HG02943 (cell line): ENCODE data around the gene HSD17B14.
"Not testable (repeated sequence)": the region's sequence is repeated elsewhere in the genome, so short reads cannot be mapped to it uniquely, and the experiment has no call there.

Experiments
- ATAC-seq: cut with Tn5 transposase; IDR thresholded peaks from one replicate; pipeline ENCODE4 v1.9.1; 2021; ENCODE audit warnings: mild to moderate bottlenecking, low read depth, moderate library complexity; ENCODE audit not compliant: unreplicated experiment

Gene HSD17B14

DNA sequence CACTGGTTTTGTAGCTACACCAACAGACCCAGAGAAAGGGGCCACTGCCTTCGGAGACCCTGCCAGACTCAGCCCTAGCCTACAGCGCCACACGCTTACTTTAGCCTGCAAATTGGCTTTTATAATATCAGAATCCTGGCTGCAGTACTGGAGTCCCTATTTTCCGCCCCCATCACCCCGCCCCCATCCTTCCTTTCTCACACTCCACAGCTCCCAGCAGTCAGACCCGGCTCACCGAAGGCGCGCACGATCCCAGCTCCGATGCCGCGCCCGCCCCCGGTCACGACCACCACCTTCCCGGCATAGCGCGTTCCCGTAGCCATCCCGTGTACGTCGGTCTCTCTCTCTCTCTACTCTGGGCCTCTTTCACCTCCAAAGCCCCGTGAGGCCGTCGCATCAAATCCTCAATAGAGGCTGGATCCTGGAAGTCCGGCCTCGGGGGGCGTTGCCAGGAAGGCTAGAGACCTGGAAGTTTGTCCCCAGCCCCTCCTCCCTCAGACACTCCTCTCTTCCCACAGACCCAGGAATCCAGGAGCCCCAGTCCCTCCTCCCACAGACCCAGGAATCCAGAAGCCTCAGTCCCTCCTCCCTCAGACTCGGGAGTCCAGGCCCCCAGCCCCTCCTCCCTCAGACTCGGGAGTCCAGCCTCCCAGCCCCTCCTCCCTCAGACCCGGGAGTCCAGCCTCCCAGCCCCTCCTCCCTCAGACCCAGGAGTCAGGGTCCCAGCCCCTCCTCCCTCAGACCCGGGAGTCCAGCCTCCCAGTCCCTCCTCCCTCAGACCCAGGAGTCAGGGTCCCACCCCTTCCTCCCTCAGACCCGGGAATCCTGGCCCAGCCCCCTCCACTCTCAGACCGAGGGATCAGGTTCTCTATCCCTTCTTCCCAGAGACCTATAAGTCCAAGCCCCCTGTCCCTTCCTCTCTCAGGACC lies at the start of gene HSD17B14:
Gene HSD17B14 (minus strand): TSS at position 403 of the 929 bp plus-strand sequence. CDS start 80 bp downstream, at position 323.
- ATAC-seq, result no peak

DNA sequence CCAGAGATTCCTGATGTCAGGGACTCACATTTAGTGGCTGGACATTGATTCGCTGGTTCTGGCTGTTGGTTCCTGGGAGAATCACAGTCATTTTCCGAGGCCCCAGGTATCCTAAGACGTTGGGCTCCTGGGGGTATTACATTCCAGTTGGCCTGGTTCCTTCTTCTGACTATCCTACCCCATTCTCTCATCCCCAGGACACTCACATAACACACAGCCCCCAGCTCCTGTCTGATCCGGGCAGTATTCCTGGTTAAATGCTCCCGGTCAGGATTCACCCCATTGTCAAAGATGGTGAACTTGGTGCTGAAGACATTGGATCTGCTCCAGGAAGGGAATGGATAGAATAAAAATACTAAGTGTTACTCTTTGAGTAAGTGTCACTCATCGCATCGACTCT lies 47.4 kb upstream of the HSD17B14 start:
- ATAC-seq, result no peak

DNA sequence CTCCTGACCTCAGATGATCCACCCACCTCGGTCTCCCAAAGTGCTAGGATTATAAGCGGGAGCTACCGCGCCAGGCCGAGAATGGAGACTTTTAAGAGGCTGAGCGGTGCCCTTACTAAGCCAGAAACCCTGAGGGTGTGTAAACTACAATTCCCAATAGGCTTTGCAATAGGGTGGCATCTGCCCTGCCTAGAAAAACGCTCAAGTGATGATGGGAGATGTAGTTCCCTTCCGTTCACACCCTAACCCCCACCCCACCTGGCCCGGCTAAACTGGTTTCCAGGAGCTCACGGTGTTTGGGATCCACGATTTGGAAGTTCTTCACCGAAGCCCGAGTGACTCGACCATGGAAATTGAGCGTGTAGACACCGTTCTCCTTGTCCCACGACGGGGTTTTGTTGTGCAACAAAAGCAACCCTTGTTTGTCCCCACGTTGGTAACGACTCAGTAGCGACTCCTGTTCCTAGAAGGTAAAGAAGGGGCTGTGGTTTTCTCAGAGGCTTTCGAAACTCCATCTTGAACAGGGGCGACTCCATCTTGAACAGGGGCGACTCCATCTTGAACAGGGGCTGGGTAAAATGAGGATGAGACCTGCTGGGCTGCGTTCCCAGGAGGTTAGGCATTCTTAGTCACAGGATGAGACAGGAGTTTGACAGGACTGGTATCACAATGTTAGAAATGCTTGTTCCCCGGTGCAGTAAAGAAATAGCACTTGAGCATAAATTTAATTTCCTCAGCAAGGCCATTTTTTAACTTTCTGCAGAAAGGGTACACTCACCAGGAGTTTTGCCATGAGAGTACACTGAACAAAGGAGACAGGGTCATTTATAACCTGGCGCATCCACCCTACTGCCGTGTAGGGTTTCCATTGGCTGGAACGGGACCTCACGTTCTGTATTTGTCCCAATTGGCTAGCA lies 45.7 kb upstream of the HSD17B14 start:
- no peak for ATAC-seq

DNA sequence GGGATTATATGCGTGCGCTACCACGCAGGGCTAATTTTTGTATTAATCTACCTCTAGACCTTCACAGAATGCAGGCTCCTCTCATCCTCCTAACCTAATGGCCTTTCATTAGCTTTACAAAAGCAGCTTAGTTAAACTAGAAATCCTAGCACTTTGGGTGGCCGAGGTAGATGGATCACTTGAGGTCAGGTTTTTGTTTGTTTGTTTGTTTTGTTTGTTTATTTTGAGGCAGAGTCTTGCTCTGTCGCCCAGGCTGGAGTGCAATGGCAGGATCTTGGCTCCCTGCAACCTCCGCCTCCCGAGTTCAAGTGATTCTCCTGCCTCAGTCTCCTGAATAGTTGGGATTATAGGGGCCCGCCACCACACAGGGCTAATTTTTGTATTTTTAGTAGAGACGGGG lies 43.4 kb upstream of the HSD17B14 start:
- not testable (repeated sequence) for ATAC-seq

DNA sequence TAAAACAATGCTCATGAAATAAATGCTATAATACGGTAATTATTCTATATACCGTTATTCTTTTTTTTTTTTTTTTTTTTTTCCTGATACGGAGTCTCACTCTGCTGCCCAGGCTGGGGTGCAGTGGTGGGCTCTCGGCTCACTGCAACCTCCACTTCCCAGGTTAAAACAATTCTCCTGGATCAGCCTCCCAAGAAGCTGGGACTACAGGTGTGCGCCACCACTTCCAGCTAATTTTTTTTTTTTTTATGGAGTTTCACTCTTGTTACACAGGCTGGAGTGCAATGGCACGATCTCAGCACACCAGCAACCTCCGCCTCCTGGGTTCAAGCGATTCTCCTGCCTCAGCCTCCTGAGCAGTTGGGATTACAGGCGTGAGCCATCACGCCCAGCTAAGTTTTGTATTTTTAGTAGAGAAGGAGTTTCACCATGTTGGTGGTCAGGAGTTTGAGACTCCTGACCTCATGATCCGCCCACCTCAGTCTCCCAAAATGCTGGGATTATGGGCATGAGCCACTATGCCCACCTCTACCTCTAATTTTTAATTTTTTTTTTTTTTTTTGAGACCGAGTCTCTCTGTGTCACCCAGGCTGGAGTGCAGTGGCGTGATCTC lies 42.8 kb upstream of the HSD17B14 start:
- ATAC-seq, result no peak

DNA sequence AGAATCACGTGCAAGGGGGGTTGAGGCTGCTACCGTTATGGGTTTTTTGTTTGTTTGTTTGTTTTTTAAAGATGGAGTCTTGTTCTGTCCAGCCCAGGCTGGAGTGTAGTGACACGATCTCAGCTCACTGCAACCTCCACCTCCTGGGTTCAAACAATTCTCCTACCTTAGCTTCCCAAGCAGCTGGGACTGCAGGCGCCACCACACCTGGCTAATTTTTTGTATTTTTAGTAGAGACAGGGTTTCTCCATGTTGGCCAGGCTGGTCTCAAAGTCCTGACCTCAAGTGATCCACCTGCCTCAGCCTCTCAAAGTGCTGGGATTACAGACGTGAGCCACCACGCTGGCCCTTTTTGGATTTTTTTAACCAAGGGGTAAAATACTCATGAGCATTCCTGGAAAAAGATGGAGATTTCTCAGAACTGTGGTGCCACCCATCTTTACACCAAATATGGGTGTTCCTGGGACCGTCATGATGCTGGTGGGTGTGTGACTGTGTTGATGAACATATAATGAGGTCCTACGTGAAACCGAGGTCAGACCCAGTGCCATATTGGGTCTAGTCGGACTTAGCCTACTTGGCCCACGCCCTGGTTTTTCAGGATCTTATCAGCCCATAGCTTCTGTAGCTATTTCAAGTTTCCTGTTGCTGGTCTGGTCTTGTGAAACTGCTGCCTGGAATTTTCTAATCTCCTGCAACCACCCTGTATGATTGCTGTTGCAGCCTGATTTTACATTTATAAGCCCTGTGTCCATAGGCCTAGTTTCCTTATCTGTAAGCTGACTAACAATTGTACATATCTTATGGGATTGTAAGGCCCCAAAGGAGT lies 42.1 kb upstream of the HSD17B14 start:
- no peak for ATAC-seq

DNA sequence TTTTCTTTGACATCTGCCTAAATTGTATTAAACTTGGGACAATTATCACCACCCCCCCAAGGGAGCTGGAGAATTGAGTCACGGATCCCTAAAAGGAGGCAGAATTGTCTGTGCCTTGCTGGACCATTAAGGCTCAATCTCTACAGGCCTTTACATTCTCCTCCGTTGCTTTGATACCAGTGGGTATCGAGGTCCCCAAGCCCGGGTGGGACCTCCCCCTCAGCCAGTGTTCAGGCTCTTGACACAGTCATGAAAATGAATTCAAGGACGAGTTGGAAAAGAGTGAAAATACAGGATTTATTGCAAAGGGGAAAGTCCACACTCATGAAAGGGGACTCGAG lies 41.5 kb upstream of the HSD17B14 start:
- ATAC-seq, result no peak

DNA sequence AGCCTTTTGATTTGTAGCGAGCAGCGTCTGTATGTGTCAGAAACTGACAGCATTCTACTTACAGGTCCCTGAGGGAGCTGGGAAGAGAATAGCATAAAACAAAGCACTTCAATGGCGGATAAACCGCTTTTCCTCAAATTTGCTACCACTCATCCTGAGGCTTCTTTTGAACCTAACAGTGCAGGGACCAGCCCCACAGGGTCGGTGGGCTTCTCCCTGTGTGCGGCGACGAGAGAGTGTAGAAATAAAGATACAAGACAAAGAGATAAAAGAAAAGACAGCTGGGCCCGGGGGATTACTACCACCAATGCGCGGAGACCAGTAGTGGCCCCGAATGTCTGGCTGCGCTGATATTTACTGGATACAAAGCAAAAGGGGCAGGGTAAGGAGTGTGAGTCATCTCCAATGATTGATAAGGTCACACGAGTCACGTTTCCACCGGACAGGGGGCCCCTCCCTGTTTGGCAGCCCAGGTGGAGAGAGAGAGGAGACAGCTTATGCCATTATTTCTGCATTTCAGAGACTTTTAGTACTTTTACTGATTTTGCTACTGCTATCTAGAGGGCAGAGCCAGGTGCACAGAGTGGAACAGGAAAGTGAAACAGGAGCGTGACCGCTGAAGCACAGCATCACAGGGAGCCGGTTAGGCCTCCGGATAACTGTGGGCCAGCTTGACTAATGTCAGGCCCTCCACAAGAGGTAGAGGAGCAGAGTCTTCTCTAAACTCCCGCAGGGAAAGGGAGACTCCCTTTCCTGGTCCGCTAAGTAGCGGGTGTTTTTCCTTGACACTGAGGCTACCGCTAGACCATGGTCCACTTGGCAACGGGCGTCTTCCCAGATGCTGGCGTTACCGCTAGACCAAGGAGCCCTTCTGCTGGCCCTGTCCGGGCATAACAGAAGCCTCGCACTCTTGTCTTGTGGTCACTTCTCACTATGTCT lies 40.0 kb upstream of the HSD17B14 start:
- not testable (repeated sequence) for ATAC-seq

DNA sequence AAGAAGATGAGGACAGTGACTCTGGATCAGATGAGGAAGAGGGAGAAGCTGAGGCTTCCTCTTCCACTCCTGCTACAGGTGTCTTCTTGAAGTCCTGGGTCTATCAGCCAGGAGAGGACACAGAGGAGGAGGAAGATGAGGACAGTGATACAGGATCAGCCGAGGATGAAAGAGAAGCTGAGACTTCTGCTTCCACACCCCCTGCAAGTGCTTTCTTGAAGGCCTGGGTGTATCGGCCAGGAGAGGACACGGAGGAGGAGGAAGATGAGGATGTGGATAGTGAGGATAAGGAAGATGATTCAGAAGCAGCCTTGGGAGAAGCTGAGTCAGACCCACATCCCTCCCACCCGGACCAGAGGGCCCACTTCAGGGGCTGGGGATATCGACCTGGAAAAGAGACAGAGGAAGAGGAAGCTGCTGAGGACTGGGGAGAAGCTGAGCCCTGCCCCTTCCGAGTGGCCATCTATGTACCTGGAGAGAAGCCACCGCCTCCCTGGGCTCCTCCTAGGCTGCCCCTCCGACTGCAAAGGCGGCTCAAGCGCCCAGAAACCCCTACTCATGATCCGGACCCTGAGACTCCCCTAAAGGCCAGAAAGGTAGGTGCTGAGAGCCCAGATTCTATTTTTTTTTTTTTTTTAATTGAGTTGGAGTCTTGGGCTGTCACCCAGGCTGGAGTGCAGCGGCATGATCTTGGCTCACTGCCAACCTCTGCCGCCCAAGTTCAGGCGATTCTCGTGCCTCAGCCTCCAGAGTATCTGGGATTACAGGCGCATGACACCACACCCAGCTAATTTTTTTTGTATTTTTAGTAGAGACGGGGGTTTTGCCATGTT lies 38.2 kb upstream of the HSD17B14 start:
- no peak for ATAC-seq

DNA sequence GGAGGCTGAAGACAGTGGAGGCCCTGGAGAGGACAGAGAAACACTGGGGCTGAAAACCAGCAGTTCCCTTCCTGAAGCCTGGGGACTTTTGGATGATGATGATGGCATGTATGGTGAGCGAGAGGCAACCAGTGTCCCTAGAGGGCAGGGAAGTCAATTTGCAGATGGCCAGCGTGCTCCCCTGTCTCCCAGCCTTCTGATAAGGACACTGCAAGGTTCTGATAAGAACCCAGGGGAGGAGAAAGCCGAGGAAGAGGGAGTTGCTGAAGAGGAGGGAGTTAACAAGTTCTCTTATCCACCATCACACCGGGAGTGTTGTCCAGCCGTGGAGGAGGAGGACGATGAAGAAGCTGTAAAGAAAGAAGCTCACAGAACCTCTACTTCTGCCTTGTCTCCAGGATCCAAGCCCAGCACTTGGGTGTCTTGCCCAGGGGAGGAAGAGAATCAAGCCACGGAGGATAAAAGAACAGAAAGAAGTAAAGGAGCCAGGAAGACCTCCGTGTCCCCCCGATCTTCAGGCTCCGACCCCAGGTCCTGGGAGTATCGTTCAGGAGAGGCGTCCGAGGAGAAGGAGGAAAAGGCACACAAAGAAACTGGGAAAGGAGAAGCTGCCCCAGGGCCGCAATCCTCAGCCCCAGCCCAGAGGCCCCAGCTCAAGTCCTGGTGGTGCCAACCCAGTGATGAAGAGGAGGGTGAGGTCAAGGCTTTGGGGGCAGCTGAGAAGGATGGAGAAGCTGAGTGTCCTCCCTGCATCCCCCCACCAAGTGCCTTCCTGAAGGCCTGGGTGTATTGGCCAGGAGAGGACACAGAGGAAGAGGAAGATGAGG lies 37.4 kb upstream of the HSD17B14 start:
- ATAC-seq, result no peak

DNA sequence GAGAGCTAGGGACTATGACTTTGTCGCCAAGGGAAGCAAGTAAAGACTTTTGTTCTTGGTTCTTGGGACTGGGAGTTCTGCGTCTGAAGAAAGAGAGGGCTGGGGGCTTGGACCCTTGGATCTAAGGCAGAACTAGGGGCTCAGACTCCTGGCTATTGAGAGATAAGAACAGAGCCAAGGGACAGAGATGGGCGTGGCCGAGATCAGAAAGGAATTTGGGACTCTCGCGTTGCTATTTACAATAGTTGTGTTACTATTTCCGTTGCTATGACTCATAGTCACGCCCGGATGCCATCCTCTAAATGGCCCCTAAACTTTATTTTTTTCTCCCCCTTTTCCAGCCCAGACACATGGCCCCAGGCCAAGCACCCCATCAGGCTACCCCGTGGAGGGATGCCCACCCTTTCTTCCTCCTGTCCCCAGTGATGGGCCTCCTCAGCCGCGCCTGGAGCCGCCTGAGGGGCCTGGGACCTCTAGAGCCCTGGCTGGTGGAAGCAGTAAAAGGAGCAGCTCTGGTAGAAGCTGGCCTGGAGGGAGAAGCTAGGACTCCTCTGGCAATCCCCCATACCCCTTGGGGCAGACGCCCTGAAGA lies 36.7 kb upstream of the HSD17B14 start:
- peak; percentile 17 for ATAC-seq

DNA sequence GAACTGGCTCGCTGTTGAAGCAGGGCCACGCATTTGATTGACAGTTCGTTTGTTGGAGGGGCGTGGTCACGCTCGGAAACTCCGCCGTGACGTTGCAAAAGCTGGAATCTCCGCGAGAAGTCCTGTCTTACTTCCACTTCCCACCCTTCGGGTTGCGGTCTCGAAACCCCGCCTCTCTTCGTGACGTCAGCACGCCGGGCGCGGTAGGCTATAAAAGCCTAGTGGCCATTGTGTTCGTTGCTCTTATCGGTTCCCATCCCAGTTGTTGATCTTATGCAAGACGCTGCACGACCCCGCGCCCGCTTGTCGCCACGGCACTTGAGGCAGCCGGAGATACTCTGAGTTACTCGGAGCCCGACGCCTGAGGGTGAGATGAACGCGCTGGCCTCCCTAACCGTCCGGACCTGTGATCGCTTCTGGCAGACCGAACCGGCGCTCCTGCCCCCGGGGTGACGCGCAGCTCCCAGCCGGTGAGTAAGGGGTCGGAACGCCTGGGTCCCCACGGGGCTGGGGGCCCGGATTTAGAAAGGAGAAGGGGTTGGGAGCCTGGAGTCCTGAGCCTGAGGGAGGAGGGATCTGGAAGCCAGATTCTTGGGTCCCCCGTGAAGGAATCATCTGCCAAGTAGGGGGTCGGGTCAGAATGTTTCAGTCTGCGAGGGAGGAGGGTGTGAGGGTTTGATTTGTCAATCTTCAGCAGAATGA lies 36.0 kb upstream of the HSD17B14 start, which contains the start of gene PPP1R15A:
Gene PPP1R15A (plus strand): TSS at position 240 of the 702 bp plus-strand sequence. CDS start 813 bp downstream, outside the sequence.
- peak; percentile 41 for ATAC-seq

DNA sequence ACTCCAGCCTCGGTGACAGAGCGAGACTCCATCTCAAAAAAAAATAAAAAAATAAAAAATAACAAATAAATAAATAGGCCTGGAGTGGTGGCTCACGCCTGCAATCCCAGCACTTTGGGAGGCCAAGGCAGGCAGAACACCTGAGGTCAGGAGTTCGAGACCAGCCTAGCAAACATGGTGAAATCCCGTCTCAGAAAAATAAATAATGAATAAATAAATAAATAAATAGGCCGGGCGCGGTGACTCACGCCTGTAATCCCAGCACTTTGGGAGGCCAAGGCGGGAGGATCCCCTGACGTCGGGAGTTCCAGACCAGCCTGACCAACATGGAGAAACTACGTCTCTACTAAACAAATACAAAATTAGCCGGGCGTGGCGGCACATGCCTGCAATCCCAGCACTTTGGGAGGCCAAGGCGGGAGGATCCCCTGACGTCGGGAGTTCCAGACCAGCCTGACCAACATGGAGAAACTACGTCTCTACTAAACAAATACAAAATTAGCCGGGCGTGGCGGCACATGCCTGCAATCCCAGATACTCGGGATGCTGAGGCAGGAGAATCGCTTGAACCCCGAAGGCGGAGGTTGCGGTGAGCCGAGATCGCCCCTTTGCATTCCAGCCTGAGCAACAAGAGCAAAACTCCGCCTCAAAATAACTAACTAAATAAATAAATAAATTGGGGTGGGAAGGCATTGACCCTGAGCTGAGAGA lies 35.3 kb upstream of the HSD17B14 start:
- not testable (repeated sequence) for ATAC-seq

DNA sequence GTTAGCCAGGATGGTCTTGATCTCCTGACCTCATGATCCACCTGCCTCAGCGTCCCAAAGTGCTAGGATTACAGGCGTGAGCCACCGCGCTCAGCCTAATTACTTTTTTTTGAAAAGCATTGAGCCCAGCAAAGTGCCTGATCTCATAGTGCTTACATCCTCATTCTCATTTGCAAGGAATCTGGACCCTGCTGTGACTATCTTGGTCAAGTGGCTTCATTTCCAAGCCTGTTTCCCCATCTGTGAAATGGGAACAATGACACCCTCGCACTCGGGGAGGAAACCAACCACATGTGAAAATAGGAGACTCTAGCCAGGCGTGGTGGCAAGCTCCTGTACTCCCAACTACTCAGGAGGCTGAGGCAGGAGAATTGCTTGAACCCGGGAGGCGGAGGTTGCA lies 33.8 kb upstream of the HSD17B14 start:
- no peak for ATAC-seq

DNA sequence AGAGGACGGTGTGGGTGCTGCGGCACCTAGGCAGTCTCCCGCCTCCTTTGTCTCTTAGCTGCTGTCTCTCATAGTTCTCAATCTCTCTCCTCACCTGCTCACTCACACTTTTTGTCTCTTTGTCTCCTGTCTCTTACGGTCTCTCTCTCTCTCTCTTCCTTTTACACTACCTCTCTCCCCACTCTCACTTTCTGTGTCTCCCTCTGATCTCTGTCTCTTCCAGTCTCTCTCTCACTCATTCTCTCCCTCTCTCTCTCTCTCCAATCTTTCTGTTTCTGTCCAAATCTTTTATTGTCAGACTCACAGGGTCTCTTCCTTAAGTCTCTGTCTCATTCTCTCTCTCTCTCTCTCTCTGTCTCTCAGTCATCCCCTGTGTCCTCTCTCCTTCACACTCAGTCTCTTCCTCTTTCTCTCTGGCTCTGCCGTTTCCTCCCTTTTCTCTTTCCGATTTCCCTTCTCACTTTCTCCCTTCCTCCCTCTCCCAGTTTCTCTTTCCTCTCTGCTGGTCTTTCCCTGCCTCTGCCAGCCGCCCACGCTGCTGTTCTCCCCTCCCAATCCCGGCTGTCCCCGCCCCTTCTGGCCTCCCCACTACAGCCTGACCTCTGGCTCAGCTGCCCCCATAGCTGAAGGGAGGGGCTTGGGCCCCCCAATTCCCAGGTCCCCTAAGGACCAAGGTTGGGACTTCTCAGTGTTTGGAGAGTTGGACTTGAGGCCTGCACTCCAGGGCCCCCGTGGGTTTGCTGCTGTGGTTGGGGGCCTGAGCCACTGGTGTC lies 32.0 kb upstream of the HSD17B14 start, which contains the start of gene PLEKHA4:
Gene PLEKHA4 (minus strand): TSS at position 504 of the 773 bp plus-strand sequence. CDS start 997 bp downstream, outside the sequence.
- ATAC-seq, result no peak
